HepG2 (cell line): ENCODE measurements around the gene HRH3. TPM values are rescaled to one million over a fixed set of nuclear protein-coding genes. Genes with fewer than 3 reads are reported as not detected.

Experiments
- BRD4 ChIP-seq: sonication (generic); formaldehyde crosslinking; IDR thresholded peaks from 2 replicates; pipeline ENCODE4 v1.4.0; 2020; ENCODE audit warnings: missing genetic modification reagents
- CHCHD3 ChIP-seq: sonication (generic); formaldehyde crosslinking; IDR thresholded peaks from 2 replicates; pipeline ENCODE4 v1.8.0; 2022; ENCODE audit warnings: mild to moderate bottlenecking, missing genetic modification reagents, moderate library complexity
- KLF11 ChIP-seq: IDR thresholded peaks from 2 replicates; pipeline ENCODE4 v1.6.1; 2016; ENCODE audit warnings: missing compliant biosample characterization
- NR2F2 ChIP-seq: IDR thresholded peaks from 2 replicates; pipeline ENCODE4 v1.6.1; 2012; ENCODE audit warnings: low read depth, inconsistent platforms, borderline replicate concordance
- SP1 ChIP-seq, 2 experiments: fragments of 450-650 bp in 1 of 2; sonication (generic) in 1 of 2; formaldehyde crosslinking in 1 of 2; IDR thresholded peaks; 2 replicates each; pipeline versions ENCODE4 v1.4.0 to v1.6.1; 2016 to 2020; ENCODE audit warnings: missing genetic modification reagents in 1 of 2
- ZBTB21 ChIP-seq: sonication (generic); formaldehyde crosslinking; IDR thresholded peaks from 2 replicates; pipeline ENCODE4 v1.4.0; 2020; ENCODE audit warnings: missing genetic modification reagents
- ZBTB7B ChIP-seq: sonication (generic); formaldehyde crosslinking; IDR thresholded peaks from 2 replicates; pipeline ENCODE4 v1.4.0; 2020; ENCODE audit warnings: missing genetic modification reagents
- polyA plus RNA-seq, 8 experiments: library from polyadenylated mRNA; depleted of rRNA in 3 of 8; stranded (reverse) in 7 of 8; unstranded in 1 of 8; fragments of >200 nt; fragmentation: Illumina TruSeq in 4 of 8; extraction: Trizol in 4 of 8; gene quantifications; 2 replicates each; pipeline versions ENCODE4 v1.2.1 to v1.2.3, GENCODE V29; 2011 to 2016; ENCODE audit warnings: low read depth in 4 of 8, missing spikeins in 1 of 8, mixed read lengths in 1 of 8; ENCODE audit not compliant: insufficient read depth in 1 of 8
- total RNA-seq, 5 experiments: library from RNA; depleted of rRNA; stranded (reverse); fragments of >200 nt; fragmentation: Illumina TruSeq; extraction: Trizol; gene quantifications; 2 replicates each; pipeline ENCODE4 v1.2.3, GENCODE V29; 2016; ENCODE audit warnings: low read depth in 1 of 5
- TF ChIP-seq, protein P1 (sequence below): sonication (generic); formaldehyde crosslinking; IDR thresholded peaks from 2 replicates; pipeline ENCODE4 v1.5.0; 2020; ENCODE audit warnings: mild to moderate bottlenecking, missing genetic modification reagents
- TF ChIP-seq, protein P2 (sequence below): IDR thresholded peaks from 2 replicates; pipeline ENCODE4 v1.6.1; 2018; ENCODE audit warnings: missing genetic modification reagents, mild to moderate bottlenecking, missing compliant biosample characterization
- TF ChIP-seq, protein P3 (sequence below), 2 experiments: sonication (generic) in 1 of 2; formaldehyde crosslinking in 1 of 2; IDR thresholded peaks; 2 replicates each; pipeline versions ENCODE4 v1.4.0 to v1.6.1; 2018 to 2020; ENCODE audit warnings: missing genetic modification reagents in 2 of 2, borderline replicate concordance in 1 of 2, low read depth in 1 of 2, mild to moderate bottlenecking in 1 of 2, missing biosample characterization in 1 of 2
- TF ChIP-seq, protein P4 (sequence below): sonication (generic); formaldehyde crosslinking; IDR thresholded peaks from 2 replicates; pipeline ENCODE4 v1.4.0; 2020; ENCODE audit warnings: missing genetic modification reagents
- TF ChIP-seq, protein P5 (sequence below): sonication (generic); formaldehyde crosslinking; IDR thresholded peaks from 2 replicates; pipeline ENCODE4 v1.5.0; 2020; ENCODE audit warnings: missing genetic modification reagents
- TF ChIP-seq, protein P6 (sequence below), 2 experiments: sonication (generic) in 1 of 2; formaldehyde crosslinking in 1 of 2; IDR thresholded peaks; 2 replicates each; pipeline versions ENCODE4 v1.4.0 to v1.6.1; 2016 to 2020; ENCODE audit warnings: borderline replicate concordance in 1 of 2, low read depth in 1 of 2, mild to moderate bottlenecking in 1 of 2, missing genetic modification reagents in 1 of 2

Gene HRH3
- total and polyA plus RNA-seq, 2 of the 13 experiments (the other 11 are each of a cell fraction or from before 2014, with no cell fraction given) = 0.18 TPM; not detected in 1

DNA sequence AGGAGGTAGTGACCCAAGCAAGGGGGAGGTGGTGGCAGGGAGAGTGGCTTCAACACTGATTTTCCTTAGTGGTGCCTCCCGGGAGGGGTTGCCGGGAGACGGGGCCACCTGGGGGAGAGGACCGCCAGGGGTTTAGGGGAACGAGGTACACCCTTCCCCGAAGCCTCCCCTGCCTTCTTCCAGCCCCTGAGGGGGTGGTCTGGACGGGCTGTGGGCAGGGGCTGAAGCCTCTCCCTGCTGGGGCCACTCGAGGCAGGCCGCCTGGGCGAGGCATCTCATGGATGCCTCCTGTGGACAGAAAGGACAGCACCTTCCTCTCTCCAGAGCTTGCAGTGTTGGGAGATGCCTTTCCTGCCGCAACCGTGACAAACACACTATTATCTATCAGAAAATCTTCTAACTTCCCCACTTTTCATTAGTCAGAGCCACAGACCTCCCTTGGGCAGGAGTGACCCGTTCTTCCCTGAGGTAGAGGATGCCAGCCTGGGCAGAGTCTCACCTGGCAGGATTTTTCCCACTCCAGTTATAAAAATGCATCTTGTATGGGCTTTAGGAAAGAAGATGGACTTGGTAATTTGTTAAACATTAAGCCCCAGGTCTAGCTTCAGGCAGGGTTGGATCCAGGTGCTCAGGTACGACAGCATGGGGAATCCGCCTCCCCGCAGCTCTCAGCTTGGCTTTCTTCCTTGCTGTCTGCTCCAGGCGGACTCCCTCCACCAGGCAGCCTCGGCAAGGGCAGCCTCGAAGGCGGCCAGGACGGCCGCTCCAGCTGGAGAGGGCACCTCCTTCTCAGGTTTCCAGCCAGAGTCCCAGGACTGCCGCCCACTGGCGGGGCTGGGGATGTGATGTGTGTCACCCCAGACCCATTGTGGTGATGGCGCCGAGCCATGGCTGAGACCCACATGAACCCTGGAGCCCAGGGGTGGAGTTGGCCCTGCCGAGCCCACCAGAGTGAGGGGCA lies 11.0 kb downstream of the HRH3 start (continued):
- TF ChIP-seq, protein P1, sequence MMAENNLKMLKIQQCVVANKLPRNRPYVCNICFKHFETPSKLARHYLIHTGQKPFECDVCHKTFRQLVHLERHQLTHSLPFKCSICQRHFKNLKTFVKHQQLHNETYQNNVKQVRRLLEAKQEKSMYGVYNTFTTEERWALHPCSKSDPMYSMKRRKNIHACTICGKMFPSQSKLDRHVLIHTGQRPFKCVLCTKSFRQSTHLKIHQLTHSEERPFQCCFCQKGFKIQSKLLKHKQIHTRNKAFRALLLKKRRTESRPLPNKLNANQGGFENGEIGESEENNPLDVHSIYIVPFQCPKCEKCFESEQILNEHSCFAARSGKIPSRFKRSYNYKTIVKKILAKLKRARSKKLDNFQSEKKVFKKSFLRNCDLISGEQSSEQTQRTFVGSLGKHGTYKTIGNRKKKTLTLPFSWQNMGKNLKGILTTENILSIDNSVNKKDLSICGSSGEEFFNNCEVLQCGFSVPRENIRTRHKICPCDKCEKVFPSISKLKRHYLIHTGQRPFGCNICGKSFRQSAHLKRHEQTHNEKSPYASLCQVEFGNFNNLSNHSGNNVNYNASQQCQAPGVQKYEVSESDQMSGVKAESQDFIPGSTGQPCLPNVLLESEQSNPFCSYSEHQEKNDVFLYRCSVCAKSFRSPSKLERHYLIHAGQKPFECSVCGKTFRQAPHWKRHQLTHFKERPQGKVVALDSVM (CRISPR knock-in tag) = peak; percentile 40; the same call in 1 of the 2 replicates
- TF ChIP-seq ZBTB7B (CRISPR knock-in tag) (0 out of 2 replicates have a peak, but pooled peaks have one; percentile 30), CHCHD3 (CRISPR knock-in tag) (0 out of 2 replicates have a peak, but pooled peaks have one; percentile 43), ZBTB21 (CRISPR knock-in tag) (no peak), BRD4 (CRISPR knock-in tag) (peak; percentile 66), SP1 (IDR thresholded peaks at IDR 0.05) (no peak), SP1 (CRISPR knock-in tag; IDR thresholded peaks at IDR 0.05) (0 out of 2 replicates have a peak, but pooled peaks have one; percentile 31), NR2F2 (peak; percentile 4; the same call in 1 of the 2 replicates), KLF11 (no peak)
- TF ChIP-seq, protein P2, sequence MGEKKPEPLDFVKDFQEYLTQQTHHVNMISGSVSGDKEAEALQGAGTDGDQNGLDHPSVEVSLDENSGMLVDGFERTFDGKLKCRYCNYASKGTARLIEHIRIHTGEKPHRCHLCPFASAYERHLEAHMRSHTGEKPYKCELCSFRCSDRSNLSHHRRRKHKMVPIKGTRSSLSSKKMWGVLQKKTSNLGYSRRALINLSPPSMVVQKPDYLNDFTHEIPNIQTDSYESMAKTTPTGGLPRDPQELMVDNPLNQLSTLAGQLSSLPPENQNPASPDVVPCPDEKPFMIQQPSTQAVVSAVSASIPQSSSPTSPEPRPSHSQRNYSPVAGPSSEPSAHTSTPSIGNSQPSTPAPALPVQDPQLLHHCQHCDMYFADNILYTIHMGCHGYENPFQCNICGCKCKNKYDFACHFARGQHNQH (CRISPR knock-in tag) = 0 out of 2 replicates have a peak, but pooled peaks have one; percentile 34
- TF ChIP-seq, protein P3, sequence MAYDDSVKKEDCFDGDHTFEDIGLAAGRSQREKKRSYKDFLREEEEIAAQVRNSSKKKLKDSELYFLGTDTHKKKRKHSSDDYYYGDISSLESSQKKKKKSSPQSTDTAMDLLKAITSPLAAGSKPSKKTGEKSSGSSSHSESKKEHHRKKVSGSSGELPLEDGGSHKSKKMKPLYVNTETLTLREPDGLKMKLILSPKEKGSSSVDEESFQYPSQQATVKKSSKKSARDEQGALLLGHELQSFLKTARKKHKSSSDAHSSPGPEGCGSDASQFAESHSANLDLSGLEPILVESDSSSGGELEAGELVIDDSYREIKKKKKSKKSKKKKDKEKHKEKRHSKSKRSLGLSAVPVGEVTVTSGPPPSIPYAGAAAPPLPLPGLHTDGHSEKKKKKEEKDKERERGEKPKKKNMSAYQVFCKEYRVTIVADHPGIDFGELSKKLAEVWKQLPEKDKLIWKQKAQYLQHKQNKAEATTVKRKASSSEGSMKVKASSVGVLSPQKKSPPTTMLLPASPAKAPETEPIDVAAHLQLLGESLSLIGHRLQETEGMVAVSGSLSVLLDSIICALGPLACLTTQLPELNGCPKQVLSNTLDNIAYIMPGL (CRISPR knock-in tag; IDR thresholded peaks at IDR 0.05; ENCODE audit: borderline replicate concordance in 1 of 2, low read depth in 1 of 2) = peak; percentile 47 to 66; a peak in 2 of 4 replicates
- TF ChIP-seq, protein P4, sequence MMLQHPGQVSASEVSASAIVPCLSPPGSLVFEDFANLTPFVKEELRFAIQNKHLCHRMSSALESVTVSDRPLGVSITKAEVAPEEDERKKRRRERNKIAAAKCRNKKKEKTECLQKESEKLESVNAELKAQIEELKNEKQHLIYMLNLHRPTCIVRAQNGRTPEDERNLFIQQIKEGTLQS = 0 out of 2 replicates have a peak, but pooled peaks have one; percentile 30
- TF ChIP-seq, protein P5, sequence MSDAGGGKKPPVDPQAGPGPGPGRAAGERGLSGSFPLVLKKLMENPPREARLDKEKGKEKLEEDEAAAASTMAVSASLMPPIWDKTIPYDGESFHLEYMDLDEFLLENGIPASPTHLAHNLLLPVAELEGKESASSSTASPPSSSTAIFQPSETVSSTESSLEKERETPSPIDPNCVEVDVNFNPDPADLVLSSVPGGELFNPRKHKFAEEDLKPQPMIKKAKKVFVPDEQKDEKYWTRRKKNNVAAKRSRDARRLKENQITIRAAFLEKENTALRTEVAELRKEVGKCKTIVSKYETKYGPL (CRISPR knock-in tag) = no peak
- TF ChIP-seq, protein P6, sequence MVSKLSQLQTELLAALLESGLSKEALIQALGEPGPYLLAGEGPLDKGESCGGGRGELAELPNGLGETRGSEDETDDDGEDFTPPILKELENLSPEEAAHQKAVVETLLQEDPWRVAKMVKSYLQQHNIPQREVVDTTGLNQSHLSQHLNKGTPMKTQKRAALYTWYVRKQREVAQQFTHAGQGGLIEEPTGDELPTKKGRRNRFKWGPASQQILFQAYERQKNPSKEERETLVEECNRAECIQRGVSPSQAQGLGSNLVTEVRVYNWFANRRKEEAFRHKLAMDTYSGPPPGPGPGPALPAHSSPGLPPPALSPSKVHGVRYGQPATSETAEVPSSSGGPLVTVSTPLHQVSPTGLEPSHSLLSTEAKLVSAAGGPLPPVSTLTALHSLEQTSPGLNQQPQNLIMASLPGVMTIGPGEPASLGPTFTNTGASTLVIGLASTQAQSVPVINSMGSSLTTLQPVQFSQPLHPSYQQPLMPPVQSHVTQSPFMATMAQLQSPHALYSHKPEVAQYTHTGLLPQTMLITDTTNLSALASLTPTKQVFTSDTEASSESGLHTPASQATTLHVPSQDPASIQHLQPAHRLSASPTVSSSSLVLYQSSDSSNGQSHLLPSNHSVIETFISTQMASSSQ (IDR thresholded peaks at IDR 0.05; ENCODE audit: low read depth) = 0 out of 2 replicates have a peak, but pooled peaks have one; percentile 15
- TF ChIP-seq, protein P6 (CRISPR knock-in tag; IDR thresholded peaks at IDR 0.05; ENCODE audit: borderline replicate concordance) = no peak; the same call in 1 of the 2 replicates
